ENCODE results near the gene ACP6.
"Not testable (repeated sequence)": the region's sequence is repeated elsewhere in the genome, so short reads cannot be mapped to it uniquely, and the experiment has no call there.

GRCh38 chr1:147677681-147678080 is 7.4 kb upstream of the ACP6 start:
- not testable (repeated sequence) for TF ChIP-seq EZH2phosphoT487 (IDR thresholded peaks at IDR 0.05)
- TF ChIP-seq, protein P1, sequence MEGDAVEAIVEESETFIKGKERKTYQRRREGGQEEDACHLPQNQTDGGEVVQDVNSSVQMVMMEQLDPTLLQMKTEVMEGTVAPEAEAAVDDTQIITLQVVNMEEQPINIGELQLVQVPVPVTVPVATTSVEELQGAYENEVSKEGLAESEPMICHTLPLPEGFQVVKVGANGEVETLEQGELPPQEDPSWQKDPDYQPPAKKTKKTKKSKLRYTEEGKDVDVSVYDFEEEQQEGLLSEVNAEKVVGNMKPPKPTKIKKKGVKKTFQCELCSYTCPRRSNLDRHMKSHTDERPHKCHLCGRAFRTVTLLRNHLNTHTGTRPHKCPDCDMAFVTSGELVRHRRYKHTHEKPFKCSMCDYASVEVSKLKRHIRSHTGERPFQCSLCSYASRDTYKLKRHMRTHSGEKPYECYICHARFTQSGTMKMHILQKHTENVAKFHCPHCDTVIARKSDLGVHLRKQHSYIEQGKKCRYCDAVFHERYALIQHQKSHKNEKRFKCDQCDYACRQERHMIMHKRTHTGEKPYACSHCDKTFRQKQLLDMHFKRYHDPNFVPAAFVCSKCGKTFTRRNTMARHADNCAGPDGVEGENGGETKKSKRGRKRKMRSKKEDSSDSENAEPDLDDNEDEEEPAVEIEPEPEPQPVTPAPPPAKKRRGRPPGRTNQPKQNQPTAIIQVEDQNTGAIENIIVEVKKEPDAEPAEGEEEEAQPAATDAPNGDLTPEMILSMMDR (IDR thresholded peaks at IDR 0.05): not testable (repeated sequence)
